IPS-15b (cell line): Measurements from ENCODE around the gene CSNK2A2.

Experiments used
- H3K27me3 ChIP-seq: one replicate; pipeline ENCODE4 v1.6.1; 2013; ENCODE audit warnings: low read length; ENCODE audit not compliant: control insufficient read depth, insufficient read depth
- H3K36me3 ChIP-seq: one replicate; pipeline ENCODE4 v1.6.1; 2013; ENCODE audit warnings: low read length; ENCODE audit not compliant: control insufficient read depth, insufficient read depth
- H3K4me1 ChIP-seq: one replicate; pipeline ENCODE4 v1.6.1; 2013; ENCODE audit warnings: mild to moderate bottlenecking, low read length; ENCODE audit not compliant: control insufficient read depth, insufficient read depth
- H3K4me3 ChIP-seq: one replicate; pipeline ENCODE4 v1.5.1; 2013; ENCODE audit warnings: low read depth, low read length
- H3K9ac ChIP-seq: one replicate; pipeline ENCODE4 v1.6.1; 2013; ENCODE audit warnings: low read depth, mild to moderate bottlenecking, low read length
- H3K9me3 ChIP-seq: one replicate; pipeline ENCODE4 v1.6.1; 2013; ENCODE audit warnings: mild to moderate bottlenecking, low read length; ENCODE audit not compliant: control insufficient read depth, insufficient read depth

CSNK2A2 gene

DNA sequence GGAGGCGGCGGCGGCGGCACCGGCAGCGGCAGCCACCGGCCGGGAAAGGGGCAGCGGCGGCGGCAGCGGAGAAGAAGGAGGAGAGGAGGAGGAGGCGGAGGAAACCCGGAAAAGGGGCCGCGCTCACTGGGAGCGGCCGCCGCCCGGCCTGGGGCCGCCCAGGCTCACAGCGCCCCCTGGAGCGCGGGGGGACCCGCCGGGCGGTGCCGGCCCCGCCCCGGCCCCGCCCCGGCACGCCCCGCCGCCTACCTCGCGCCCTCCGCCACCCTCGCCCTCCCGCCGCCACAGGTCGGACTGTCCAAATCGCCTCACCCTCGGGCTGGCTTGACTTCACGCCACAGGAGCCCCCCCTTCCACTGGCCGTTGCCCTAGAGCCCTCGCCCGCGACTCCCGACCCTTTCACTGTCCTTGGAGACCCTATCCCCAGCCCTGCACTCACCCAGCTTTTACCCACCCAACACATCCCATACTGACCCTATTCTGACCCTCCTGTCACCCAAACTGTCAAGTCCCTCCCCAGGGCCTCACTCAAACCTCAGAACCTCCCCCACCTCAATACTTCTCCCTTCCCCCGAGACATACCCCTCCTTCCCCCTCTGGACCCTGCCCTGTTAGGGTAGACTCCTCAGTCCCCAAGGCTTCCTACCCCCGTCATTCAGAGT, at the start of gene CSNK2A2:
TSS of gene CSNK2A2 (minus strand) at position 85 of the 662 bp plus-strand sequence. CDS start 370 bp downstream, outside the sequence.
- Histone ChIP-seq H3K9me3 (no peaks in the 10 kb centered on the region), H3K27me3 (peaks cover 10% of the 10 kb centered on the region), H3K9ac (peak within 1 kb of the TSS; percentile 76), H3K4me1 (peaks cover 4% of the 10 kb centered on the region), H3K36me3 (peaks cover 5% of the 10 kb centered on the region), H3K4me3 (peak within 1 kb of the TSS; percentile 84)

DNA sequence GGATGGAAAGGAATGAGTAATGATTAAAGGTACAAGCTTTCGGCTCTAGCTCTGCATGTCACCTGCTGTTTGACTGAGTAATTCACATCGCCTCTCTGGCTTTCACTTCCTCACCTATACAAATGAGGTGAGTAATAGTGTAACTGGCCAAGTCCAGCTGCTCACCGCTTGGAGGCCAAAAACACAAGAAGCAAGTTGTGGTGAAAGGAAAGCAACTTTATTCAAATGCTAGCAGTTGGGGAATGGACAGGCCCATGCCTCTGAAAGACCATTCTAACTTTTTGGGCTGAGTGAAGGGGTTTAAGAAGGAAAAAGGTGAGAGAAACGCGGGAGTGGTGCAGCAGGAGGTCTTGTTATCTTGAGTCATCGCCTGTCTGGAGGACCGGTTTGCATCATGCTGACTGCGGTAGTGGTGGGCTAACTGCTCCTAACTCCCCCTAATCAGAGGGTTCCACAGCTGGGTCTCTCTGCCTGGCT, 45.7 kb upstream of the CSNK2A2 start:
- H3K9ac ChIP-seq = no peak overlapping the region
- no peaks in the 10 kb centered on the region for H3K27me3 ChIP-seq
- no peaks in the 10 kb centered on the region for H3K9me3 ChIP-seq
- H3K36me3 ChIP-seq = no peaks in the 10 kb centered on the region
- peaks cover 7% of the 10 kb centered on the region for H3K4me1 ChIP-seq
- H3K4me3 ChIP-seq = no peak overlapping the region

DNA sequence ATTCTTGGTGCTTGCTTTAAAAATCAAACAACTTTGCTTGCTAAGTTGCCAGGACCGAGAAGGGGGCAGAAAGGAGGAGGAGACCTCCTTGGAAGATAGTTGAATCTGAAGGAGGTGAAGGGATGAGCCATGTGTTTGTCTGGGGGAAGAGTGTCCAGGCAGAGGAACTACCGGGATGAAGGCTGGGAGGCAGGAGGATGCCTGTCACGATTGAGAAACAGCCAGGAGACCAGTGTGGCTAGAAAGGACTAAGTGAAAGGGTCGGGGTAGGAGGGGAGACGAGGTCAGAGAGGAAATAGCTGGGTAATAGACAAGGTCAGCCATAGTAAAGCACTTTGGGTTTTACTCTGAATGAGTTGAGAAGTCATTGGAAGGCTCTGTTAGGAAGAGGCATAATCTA, 38.9 kb upstream of the CSNK2A2 start:
- Histone ChIP-seq H3K4me1 (peaks cover 3% of the 10 kb centered on the region), H3K9ac (no peak overlapping the region), H3K4me3 (peak overlapping the region; percentile 71), H3K27me3 (peaks cover 3% of the 10 kb centered on the region), H3K9me3 (no peaks in the 10 kb centered on the region), H3K36me3 (no peaks in the 10 kb centered on the region)

DNA sequence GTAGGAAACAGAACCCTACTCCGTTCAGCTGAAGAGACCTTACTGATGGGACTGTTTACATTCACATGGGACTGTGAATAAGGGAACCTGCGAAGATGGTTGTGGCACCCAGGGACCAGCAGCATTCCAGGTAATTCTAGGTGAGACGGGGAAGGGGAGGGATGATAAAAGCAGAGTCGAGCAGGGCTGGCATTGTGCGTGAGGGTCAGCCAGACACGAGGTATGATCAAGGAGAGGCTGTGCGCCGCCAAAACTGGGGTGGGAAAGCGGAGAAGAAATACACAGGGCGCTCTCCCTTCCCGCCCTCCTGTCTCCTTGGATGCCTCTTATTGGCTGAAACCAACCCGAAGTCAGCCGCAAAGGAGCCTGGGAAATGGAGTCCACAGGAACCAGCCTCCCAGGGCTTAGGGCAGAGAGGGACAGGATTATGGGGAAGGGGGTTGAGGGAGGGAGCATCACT, 38.4 kb upstream of the CSNK2A2 start:
- H3K36me3 ChIP-seq = no peaks in the 10 kb centered on the region
- H3K4me1 ChIP-seq = peaks cover 3% of the 10 kb centered on the region
- H3K9ac ChIP-seq = no peak overlapping the region
- no peaks in the 10 kb centered on the region for H3K9me3 ChIP-seq
- H3K27me3 ChIP-seq = peaks cover 3% of the 10 kb centered on the region
- H3K4me3 ChIP-seq = peak overlapping the region; percentile 71

DNA sequence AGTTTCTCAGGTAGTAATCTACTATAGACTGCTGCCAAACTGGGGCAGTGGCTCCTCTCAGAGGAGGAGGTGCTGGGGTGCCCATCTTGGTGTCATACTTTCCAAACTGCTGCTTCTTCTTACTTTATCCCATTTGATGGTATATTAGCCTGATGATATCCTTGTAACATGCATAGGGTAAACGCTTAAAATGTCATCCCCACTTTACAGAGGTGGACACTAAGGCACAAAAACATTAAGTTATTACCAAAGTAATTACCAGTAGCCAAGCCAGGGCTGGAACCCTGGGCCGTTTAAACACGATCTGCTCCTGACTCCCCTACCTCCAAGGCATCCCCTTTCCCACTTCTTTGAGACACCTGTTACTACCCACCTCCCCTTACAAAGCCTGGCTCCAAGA, 37.8 kb upstream of the CSNK2A2 start:
- Histone ChIP-seq H3K27me3 (peaks cover 3% of the 10 kb centered on the region), H3K36me3 (no peaks in the 10 kb centered on the region), H3K9ac (no peak overlapping the region), H3K4me3 (peak overlapping the region; percentile 71), H3K9me3 (no peaks in the 10 kb centered on the region), H3K4me1 (peaks cover 3% of the 10 kb centered on the region)

DNA sequence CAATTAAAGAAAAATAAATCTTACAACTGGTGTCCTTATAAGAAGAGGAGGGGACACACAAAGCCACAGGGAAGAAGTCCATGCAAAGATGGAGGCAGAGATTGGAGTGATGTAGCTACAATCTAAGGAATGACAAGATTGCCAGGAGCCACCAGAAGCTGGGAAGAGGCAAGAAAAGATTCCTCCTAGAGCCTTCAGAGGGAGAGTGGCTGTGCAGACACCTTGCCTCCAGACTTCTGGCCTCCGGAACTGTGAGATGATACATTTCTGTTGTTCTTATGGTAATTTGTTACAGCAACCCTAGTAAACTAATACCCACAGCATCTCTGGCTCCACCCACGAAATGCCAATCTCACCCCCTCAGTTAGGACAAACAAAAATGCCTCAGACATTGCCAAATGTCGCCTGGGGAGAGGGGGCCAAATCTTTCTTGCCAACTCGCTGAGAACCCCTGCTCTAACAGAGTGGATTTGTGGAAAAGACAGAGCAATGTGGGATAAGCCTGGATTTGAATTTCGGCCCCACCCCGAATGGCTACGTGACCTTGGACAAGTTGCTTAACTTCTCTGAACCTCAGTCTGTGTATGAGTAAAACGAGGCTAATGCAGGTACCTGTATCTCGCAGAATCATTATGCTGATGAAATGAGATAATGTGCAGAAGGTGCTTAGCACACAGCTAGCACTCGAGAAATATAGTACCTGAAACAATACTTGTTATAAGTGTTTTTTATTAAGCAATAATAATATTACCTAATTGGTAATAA, 37.1 kb upstream of the CSNK2A2 start:
- Histone ChIP-seq H3K9ac (no peak overlapping the region), H3K4me1 (peaks cover 3% of the 10 kb centered on the region), H3K27me3 (peaks cover 3% of the 10 kb centered on the region), H3K9me3 (no peaks in the 10 kb centered on the region), H3K36me3 (no peaks in the 10 kb centered on the region), H3K4me3 (no peak overlapping the region)

DNA sequence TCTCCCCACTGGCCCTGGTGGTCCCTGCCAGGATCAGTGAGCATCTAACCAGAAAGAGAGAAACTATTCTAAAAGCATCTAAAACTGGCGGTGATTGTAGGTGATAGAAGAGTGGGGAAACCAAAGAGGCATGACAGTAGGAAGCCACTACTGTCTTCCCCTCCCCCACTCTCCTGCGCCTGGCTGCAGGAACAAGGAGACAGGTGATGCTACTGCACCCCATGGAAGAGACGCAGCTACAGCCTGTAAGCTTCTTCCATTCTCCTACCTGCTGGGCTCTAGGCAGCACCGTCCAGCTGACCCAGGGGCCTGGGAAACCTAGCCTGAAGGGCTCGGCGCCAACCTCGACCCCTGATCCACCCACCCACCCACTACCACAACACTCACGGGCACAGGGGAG, 32.4 kb upstream of the CSNK2A2 start:
- Histone ChIP-seq H3K27me3 (no peaks in the 10 kb centered on the region), H3K36me3 (no peaks in the 10 kb centered on the region), H3K9ac (no peak overlapping the region), H3K4me3 (no peak overlapping the region), H3K4me1 (no peaks in the 10 kb centered on the region), H3K9me3 (no peaks in the 10 kb centered on the region)

DNA sequence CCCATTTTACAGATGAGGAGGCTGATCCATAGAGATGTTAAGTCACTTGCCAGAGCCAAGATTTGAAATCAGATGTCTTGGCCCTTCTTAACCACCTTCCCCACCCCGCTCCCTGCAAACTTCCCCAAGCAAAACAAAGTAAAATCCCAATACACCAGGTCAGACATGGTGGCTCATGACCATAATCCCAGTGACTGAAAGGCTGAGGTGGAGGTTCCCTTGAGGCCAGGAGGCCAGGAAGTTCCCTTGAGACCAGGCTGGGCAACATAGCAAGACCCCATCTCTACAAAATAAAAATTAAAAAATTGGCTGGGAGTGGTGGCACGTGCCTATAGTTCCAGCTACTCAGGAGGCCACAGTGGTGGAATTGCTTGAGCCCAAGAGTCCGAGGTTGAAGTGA, 28.9 kb upstream of the CSNK2A2 start:
- Histone ChIP-seq H3K9me3 (no peaks in the 10 kb centered on the region), H3K27me3 (no peaks in the 10 kb centered on the region), H3K4me1 (peaks cover 2% of the 10 kb centered on the region), H3K9ac (no peak overlapping the region), H3K36me3 (no peaks in the 10 kb centered on the region), H3K4me3 (no peak overlapping the region)

DNA sequence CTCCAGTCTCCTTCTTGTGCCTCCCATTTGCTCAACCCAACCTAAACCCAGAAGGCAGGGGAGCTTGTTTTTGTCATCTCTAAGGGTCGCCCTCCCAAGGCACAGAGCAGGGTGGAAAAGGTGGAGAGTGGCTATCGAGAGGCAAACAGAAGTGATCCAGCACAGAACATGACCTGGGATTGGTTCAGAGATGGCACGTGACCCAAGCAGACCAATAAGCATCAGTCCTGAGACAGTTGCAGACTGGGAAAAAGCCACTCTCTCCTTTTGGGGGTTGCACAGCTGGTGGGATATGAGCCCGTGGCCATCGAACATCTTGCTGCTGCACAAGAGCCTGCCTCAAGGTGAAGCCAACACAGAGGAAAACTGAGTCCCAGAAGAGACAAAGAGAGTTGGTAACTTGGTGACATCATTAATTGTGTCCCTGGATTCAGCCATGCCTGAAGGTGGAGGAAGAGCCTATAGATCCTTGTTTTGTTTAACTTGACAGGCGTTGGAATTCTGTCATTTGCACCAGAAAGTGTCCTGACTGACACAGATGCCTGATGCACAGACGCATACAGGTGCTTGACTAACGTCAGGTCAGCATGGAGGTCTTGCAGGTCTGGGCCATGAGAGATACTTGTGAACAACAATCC, 28.2 kb upstream of the CSNK2A2 start:
- H3K36me3 ChIP-seq = no peaks in the 10 kb centered on the region
- no peaks in the 10 kb centered on the region for H3K9me3 ChIP-seq
- no peak overlapping the region for H3K9ac ChIP-seq
- H3K27me3 ChIP-seq = no peaks in the 10 kb centered on the region
- H3K4me3 ChIP-seq = no peak overlapping the region
- H3K4me1 ChIP-seq = peaks cover 2% of the 10 kb centered on the region

DNA sequence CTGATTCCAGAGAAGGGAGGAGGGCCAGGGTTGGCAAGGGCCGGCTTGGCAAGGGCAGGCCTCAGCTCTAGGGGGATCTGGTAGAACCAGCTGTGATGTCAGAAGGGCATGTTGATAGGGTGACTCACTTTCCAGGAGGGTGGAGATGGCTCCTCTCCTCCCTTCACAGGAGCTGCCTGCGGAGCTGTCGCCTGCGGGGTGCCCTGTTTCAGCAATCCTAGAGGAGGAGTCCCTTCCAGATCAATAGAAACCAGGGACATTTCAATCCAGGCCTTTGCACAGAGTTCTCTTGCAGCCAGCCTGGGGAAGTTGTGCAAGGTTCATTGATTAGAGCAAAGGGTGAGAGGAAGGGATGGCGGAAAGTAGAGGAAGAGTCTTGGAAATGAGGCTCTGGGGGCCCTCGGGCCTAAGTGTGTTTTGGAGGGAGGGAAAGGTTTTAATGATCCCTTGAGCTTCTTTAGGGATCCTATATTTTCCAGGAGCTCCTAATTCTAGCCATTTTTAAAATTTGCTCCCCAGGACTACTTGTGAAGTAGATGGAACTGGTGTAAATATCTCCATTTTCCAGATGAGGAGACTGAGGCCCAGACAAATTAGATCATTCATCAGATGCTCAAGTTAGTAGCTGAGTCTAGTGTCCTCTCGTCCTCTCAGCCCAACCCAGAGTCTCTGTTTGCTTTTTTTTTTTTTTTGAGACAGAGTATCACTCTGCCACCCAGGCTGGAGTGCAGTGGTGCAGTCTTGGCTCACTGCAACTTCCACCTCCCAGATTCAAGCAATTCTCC, 24.8 kb upstream of the CSNK2A2 start:
- Histone ChIP-seq H3K36me3 (no peaks in the 10 kb centered on the region), H3K27me3 (no peaks in the 10 kb centered on the region), H3K9ac (no peak overlapping the region), H3K4me3 (no peak overlapping the region), H3K9me3 (no peaks in the 10 kb centered on the region), H3K4me1 (peaks cover 2% of the 10 kb centered on the region)

DNA sequence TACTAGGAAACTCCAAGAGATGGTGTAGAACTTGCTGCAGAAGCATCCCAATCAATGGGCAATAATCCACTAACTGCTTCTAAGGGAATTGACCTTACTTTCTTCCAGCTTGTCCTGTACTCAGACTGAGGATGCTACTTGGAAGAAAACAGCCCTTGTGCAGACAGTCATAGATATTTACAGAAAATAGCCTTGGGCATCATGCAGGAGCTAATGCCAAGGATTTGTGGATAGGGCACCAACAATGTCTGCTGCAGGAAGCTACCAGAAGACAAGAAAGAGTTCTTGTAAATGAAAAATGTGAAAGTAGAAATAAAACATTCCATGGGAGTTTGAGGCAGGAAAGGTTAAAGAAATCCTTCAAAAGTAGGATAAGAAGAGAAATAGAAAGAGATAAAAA, 21.5 kb upstream of the CSNK2A2 start:
- Histone ChIP-seq H3K4me3 (no peak overlapping the region), H3K4me1 (peaks cover 2% of the 10 kb centered on the region), H3K9ac (no peak overlapping the region), H3K36me3 (no peaks in the 10 kb centered on the region), H3K27me3 (no peaks in the 10 kb centered on the region), H3K9me3 (no peaks in the 10 kb centered on the region)
